HepG2 (cell line): Measurements from ENCODE around the gene NT5C. TPM values are rescaled to one million over a fixed set of nuclear protein-coding genes. Genes with fewer than 3 reads are reported as not detected.

Source experiments
- ATAC-seq: fragments of 200-7000 bp; cut with Tn5 transposase; 3 replicates; pipeline ENCODE4 v1.9.1; 2020; ENCODE audit warnings: mild to moderate bottlenecking, moderate library complexity
- BruUV-seq: library from RNA; stranded (reverse); fragments of 400-500 nt; replicated peaks from 2 replicates; lab custom pipeline; 2021; lab: Mats Ljungman, UMichigan
- CTCF ChIA-PET: fragments of 300-600 bp; formaldehyde crosslinking; extraction: SDS; loops from one replicate; lab custom pipeline; 2021; ENCODE audit warnings: low total read pairs, inconsistent platforms, low intra/inter-chr PET ratio; lab: Yijun Ruan, JAX
- POLR2A ChIA-PET: fragments of 350-600 bp; sonication (Branson Sonifier 250); formaldehyde crosslinking; loops from one replicate; lab custom pipeline; 2020; ENCODE audit warnings: antibody characterized with exemption, inconsistent platforms; lab: Yijun Ruan, JAX
- DNase-seq: peaks from one replicate; pipeline ENCODE4 v3.0.0-alpha.2; 2015; ENCODE audit warnings: low spot score
- FAIRE-seq: peaks from 3 replicates; lab custom pipeline; 2011; peaks lifted over from hg19 to GRCh38; lab: Jason Lieb, UNC
- H2AFZ ChIP-seq: one replicate; pipeline ENCODE4 v1.6.1; 2011; ENCODE audit warnings: low read length, inconsistent platforms
- H3K27ac ChIP-seq: fragments of 300-600 bp; 3 replicates; pipeline ENCODE4 v1.8.0; 2011; ENCODE audit warnings: mixed run types, mild to moderate bottlenecking, mixed read lengths, low read length, inconsistent platforms; ENCODE audit not compliant: insufficient read depth; ENCODE audit errors: extremely low read length
- H3K27me3 ChIP-seq, 2 experiments: fragments of 200-600 bp in 1 of 2; 2 replicates in 1 of 2; 3 replicates in 1 of 2; pipeline versions ENCODE4 v1.6.0 to v1.8.0; 2011; ENCODE audit warnings: low read length in 2 of 2, mild to moderate bottlenecking in 2 of 2, moderate library complexity in 2 of 2, inconsistent platforms in 1 of 2; ENCODE audit not compliant: insufficient read depth in 2 of 2, control insufficient read depth in 1 of 2
- H3K36me3 ChIP-seq, 2 experiments: fragments of 200-600 bp in 1 of 2; replicated peaks in 1 of 2; 2 replicates in 1 of 2; 3 replicates in 1 of 2; pipeline versions ENCODE4 v1.5.1 to v1.8.0; 2011; ENCODE audit warnings: low read length in 2 of 2, inconsistent platforms in 1 of 2; ENCODE audit not compliant: insufficient read depth in 2 of 2, control insufficient read depth in 1 of 2
- H3K4me1 ChIP-seq: 2 replicates; pipeline ENCODE4 v1.5.1; 2012; ENCODE audit warnings: low read length, inconsistent platforms; ENCODE audit not compliant: insufficient read depth
- H3K4me2 ChIP-seq: 2 replicates; pipeline ENCODE4 v1.6.0; 2011; ENCODE audit warnings: low read depth, low read length, inconsistent platforms
- H3K4me3 ChIP-seq, 3 experiments: fragments of 200-600 bp in 1 of 3; sonication (generic), shearing (Covaris generic) in 1 of 3; replicated peaks in 1 of 3; 2 replicates each; pipeline ENCODE4 v1.5.1; 2011 to 2016; ENCODE audit warnings: low read length in 3 of 3, inconsistent platforms in 2 of 3, low read depth in 2 of 3, mild to moderate bottlenecking in 2 of 3, control low read depth in 1 of 3, mixed read lengths in 1 of 3; ENCODE audit not compliant: insufficient read depth in 1 of 3
- H3K79me2 ChIP-seq: one replicate; pipeline ENCODE4 v1.6.1; 2011; ENCODE audit warnings: low read length, inconsistent platforms; ENCODE audit not compliant: insufficient read depth
- H3K9ac ChIP-seq: 2 replicates; pipeline ENCODE4 v1.6.0; 2011; ENCODE audit warnings: mild to moderate bottlenecking, low read depth, low read length, inconsistent platforms; ENCODE audit not compliant: insufficient read depth
- H3K9me3 ChIP-seq: 2 replicates; pipeline ENCODE4 v1.5.1; 2012; ENCODE audit warnings: mild to moderate bottlenecking, low read length
- H4K20me1 ChIP-seq: 2 replicates; pipeline ENCODE4 v1.6.0; 2011; ENCODE audit warnings: inconsistent platforms, mild to moderate bottlenecking, low read length, moderate library complexity; ENCODE audit not compliant: insufficient read depth
- BCL6 ChIP-seq: IDR thresholded peaks from 2 replicates; pipeline ENCODE4 v1.6.1; 2016; ENCODE audit warnings: missing genetic modification reagents, missing compliant biosample characterization
- CBX5 ChIP-seq: sonication (generic); formaldehyde crosslinking; IDR thresholded peaks from 2 replicates; pipeline ENCODE4 v1.4.0; 2020; ENCODE audit warnings: missing genetic modification reagents, borderline replicate concordance
- CHCHD3 ChIP-seq: sonication (generic); formaldehyde crosslinking; IDR thresholded peaks from 2 replicates; pipeline ENCODE4 v1.8.0; 2022; ENCODE audit warnings: mild to moderate bottlenecking, missing genetic modification reagents, moderate library complexity
- FOXK2 ChIP-seq: fragments of 450-650 bp; IDR thresholded peaks from 2 replicates; pipeline ENCODE4 v1.6.1; 2016
- FOXP4 ChIP-seq: sonication (generic); formaldehyde crosslinking; IDR thresholded peaks from 2 replicates; pipeline ENCODE4 v1.4.0; 2020; ENCODE audit warnings: missing genetic modification reagents
- HCFC1 ChIP-seq: fragments of 150-350 bp; IDR thresholded peaks from 2 replicates; pipeline ENCODE4 v1.6.1; 2014; ENCODE audit warnings: low read depth, low read length
- HIVEP1 ChIP-seq: sonication (generic); formaldehyde crosslinking; IDR thresholded peaks from 2 replicates; pipeline ENCODE4 v1.4.0; 2020; ENCODE audit warnings: mild to moderate bottlenecking, missing genetic modification reagents
- HMG20A ChIP-seq: IDR thresholded peaks from 2 replicates; pipeline ENCODE4 v1.6.1; 2016; ENCODE audit warnings: borderline replicate concordance
- KAT7 ChIP-seq: IDR thresholded peaks from 2 replicates; pipeline ENCODE4 v1.6.1; 2018; ENCODE audit warnings: borderline replicate concordance, missing compliant biosample characterization
- KLF11 ChIP-seq: IDR thresholded peaks from 2 replicates; pipeline ENCODE4 v1.6.1; 2016; ENCODE audit warnings: missing compliant biosample characterization
- NONO ChIP-seq, 2 experiments: fragments of 450-650 bp in 1 of 2; sonication (generic) in 1 of 2; formaldehyde crosslinking in 1 of 2; IDR thresholded peaks in 1 of 2; conservative IDR thresholded peaks in 1 of 2; 2 replicates each; pipeline versions ENCODE4 v1.6.1 to v1.8.0; 2017 to 2022; ENCODE audit warnings: mild to moderate bottlenecking in 1 of 2, missing genetic modification reagents in 1 of 2, moderate library complexity in 1 of 2
- SRF ChIP-seq: IDR thresholded peaks from 2 replicates; pipeline ENCODE4 v1.6.1; 2011; ENCODE audit warnings: mild to moderate bottlenecking, low read depth, low read length, moderate library complexity
- TAF15 ChIP-seq: fragments of 200-400 bp; formaldehyde crosslinking; IDR thresholded peaks from one replicate; pipeline ENCODE4 v1.6.1; 2018; ENCODE audit warnings: mild to moderate bottlenecking, low read depth, low read length; ENCODE audit not compliant: poor library complexity, severe bottlenecking
- TFAP4 ChIP-seq: sonication (generic); IDR thresholded peaks from 2 replicates; pipeline ENCODE4 v1.6.1; 2016; ENCODE audit warnings: low read depth, borderline replicate concordance
- YEATS2 ChIP-seq: sonication (generic); formaldehyde crosslinking; IDR thresholded peaks from 2 replicates; pipeline ENCODE4 v1.4.0; 2020; ENCODE audit warnings: missing genetic modification reagents, borderline replicate concordance
- ZKSCAN8 ChIP-seq: IDR thresholded peaks from 2 replicates; pipeline ENCODE4 v1.6.1; 2016; ENCODE audit warnings: borderline replicate concordance, missing genetic modification reagents, missing compliant biosample characterization
- ZMYM2 ChIP-seq: sonication (generic); formaldehyde crosslinking; IDR thresholded peaks from 2 replicates; pipeline ENCODE4 v1.8.0; 2022; ENCODE audit warnings: mild to moderate bottlenecking, missing genetic modification reagents
- ZNF20 ChIP-seq: sonication (generic); formaldehyde crosslinking; IDR thresholded peaks from 2 replicates; pipeline ENCODE4 v1.4.0; 2020; ENCODE audit warnings: mild to moderate bottlenecking, moderate library complexity, missing genetic modification reagents
- ZNF24 ChIP-seq: fragments of 450-650 bp; IDR thresholded peaks from 2 replicates; pipeline ENCODE4 v1.6.1; 2017; ENCODE audit warnings: antibody characterized with exemption, mild to moderate bottlenecking
- ZNF414 ChIP-seq: sonication (generic); formaldehyde crosslinking; IDR thresholded peaks from 2 replicates; pipeline ENCODE4 v1.5.0; 2020; ENCODE audit warnings: missing genetic modification reagents
- ZNF510 ChIP-seq: sonication (generic); formaldehyde crosslinking; IDR thresholded peaks from 2 replicates; pipeline ENCODE4 v1.4.0; 2020; ENCODE audit warnings: low read depth, mild to moderate bottlenecking, missing genetic modification reagents
- ZNF660 ChIP-seq: sonication (generic); formaldehyde crosslinking; IDR thresholded peaks from 2 replicates; pipeline ENCODE4 v1.5.1; 2020; ENCODE audit warnings: mild to moderate bottlenecking, low read depth, missing genetic modification reagents, borderline replicate concordance
- ZNF775 ChIP-seq: sonication (generic); formaldehyde crosslinking; IDR thresholded peaks from 2 replicates; pipeline ENCODE4 v1.4.0; 2020; ENCODE audit warnings: missing genetic modification reagents, mild to moderate bottlenecking, moderate library complexity, borderline replicate concordance
- WGBS: methylation state at CpG from one replicate; pipeline ENCODE4 v1.1.6; 2017; ENCODE audit warnings: low lambda C conversion rate; 5-methylcytosine and 5-hydroxymethylcytosine counted together
- in situ Hi-C: cut with HindIII; loops from 2 replicates; pipeline ENCODE4 v1.10.0; 2017; ENCODE audit warnings: low pct_unique_long_range_greater_than_20kb; ENCODE audit not compliant: extremely low pct_ligation_motif_present
- intact Hi-C: fragments of 100-400 bp; cut with micrococcal nuclease; formaldehyde crosslinking; loops from one replicate; pipeline ENCODE4 v1.10.0; 2022; ENCODE audit not compliant: unreplicated experiment
- polyA plus RNA-seq, 8 experiments: library from polyadenylated mRNA; depleted of rRNA in 3 of 8; stranded (reverse) in 7 of 8; unstranded in 1 of 8; fragments of >200 nt; fragmentation: Illumina TruSeq in 4 of 8; extraction: Trizol in 4 of 8; gene quantifications; 2 replicates each; pipeline versions ENCODE4 v1.2.1 to v1.2.3, GENCODE V29; 2011 to 2016; ENCODE audit warnings: low read depth in 4 of 8, missing spikeins in 1 of 8, mixed read lengths in 1 of 8; ENCODE audit not compliant: insufficient read depth in 1 of 8
- total RNA-seq, 5 experiments: library from RNA; depleted of rRNA; stranded (reverse); fragments of >200 nt; fragmentation: Illumina TruSeq; extraction: Trizol; gene quantifications; 2 replicates each; pipeline ENCODE4 v1.2.3, GENCODE V29; 2016; ENCODE audit warnings: low read depth in 1 of 5

The NT5C gene
- total and polyA plus RNA-seq, 2 of the 13 experiments (the other 11 are each of a cell fraction or from before 2014, with no cell fraction given), result 42.8 to 48.6 TPM

GRCh38 chr17:75096082-75096625, 35.4 kb downstream of the NT5C start:
- CTCF ChIA-PET, result interaction anchor here (1.1 kb wide), 1 partner anchor 26 kb away, joined by 3 read pairs; no protein-coding TSS in a partner anchor
- no peak overlapping the region for H2AFZ ChIP-seq
- H3K9ac ChIP-seq, result peak overlapping the region; percentile 44
- in situ Hi-C loops, result no loop called here
- H3K27ac ChIP-seq, result no peak overlapping the region
- no peaks in the 10 kb centered on the region for H3K36me3 ChIP-seq
- no peaks in the 10 kb centered on the region for H3K79me2 ChIP-seq
- no TSS peak for BruUV-seq
- H3K4me1 ChIP-seq, result peaks cover 61% of the 10 kb centered on the region
- WGBS, result 8% methylated on average over 14 of the region's 14 CpGs
- FAIRE-seq (peak; percentile 96), ATAC-seq (peak; percentile 66), DNase-seq (peak; percentile 91)
- H3K9me3 ChIP-seq, result no peaks in the 10 kb centered on the region
- POLR2A ChIA-PET, result interaction anchor here (0.8 to 1.8 kb wide), 12 partner anchors 8 to 360 kb away, joined by 3 to 20 read pairs (median 6); partner anchors contain the start of genes ARMC7, MRPL58, NT5C and SLC16A5
- intact Hi-C loops, result no loop called here
- peak overlapping the region in 1 of 3 experiments; percentile 22; a peak in 1 of 6 replicates for H3K4me3 ChIP-seq
- no peaks in the 10 kb centered on the region; the same call in 1 of the 2 replicates for H4K20me1 ChIP-seq
- peak overlapping the region; percentile 67 for H3K4me2 ChIP-seq
- H3K27me3 ChIP-seq, result peaks cover 3 to 25% of the 10 kb centered on the region in 2 experiments; a peak in 3 of 5 replicates
- TF ChIP-seq ZNF775 (CRISPR knock-in tag), result no peak
- peak; percentile 29; the same call in 1 of the 2 replicates for TF ChIP-seq TFAP4
- no peak for TF ChIP-seq ZNF414
- peak; percentile 66 for TF ChIP-seq FOXP4 (CRISPR knock-in tag)
- no peak for TF ChIP-seq SRF
- TF ChIP-seq ZNF20 (CRISPR knock-in tag), result no peak
- no peak for TF ChIP-seq TAF15
- no peak for TF ChIP-seq NONO (IDR thresholded peaks at IDR 0.05)
- TF ChIP-seq NONO (CRISPR knock-in tag; conservative IDR thresholded peaks at IDR 0.05), result no peak
- TF ChIP-seq ZNF660 (CRISPR knock-in tag), result no peak
- TF ChIP-seq ZNF24, result no peak
- TF ChIP-seq HMG20A (CRISPR knock-in tag), result peak; percentile 91
- no peak for TF ChIP-seq ZMYM2 (CRISPR knock-in tag)
- peak; percentile 57 for TF ChIP-seq BCL6
- TF ChIP-seq HIVEP1 (CRISPR knock-in tag), result peak; percentile 99
- TF ChIP-seq YEATS2 (CRISPR knock-in tag), result peak; percentile 67; the same call in 1 of the 2 replicates
- TF ChIP-seq KLF11, result no peak
- TF ChIP-seq CHCHD3 (CRISPR knock-in tag), result no peak
- peak; percentile 80; the same call in 1 of the 2 replicates for TF ChIP-seq CBX5 (CRISPR knock-in tag)
- TF ChIP-seq HCFC1, result no peak
- 0 out of 2 replicates have a peak, but pooled peaks have one; percentile 51 for TF ChIP-seq ZKSCAN8
- 0 out of 2 replicates have a peak, but pooled peaks have one; percentile 11 for TF ChIP-seq FOXK2
- no peak for TF ChIP-seq ZNF510
- no peak for TF ChIP-seq KAT7 (CRISPR knock-in tag)
